ENCODE data around the gene ACTR2.

The ACTR2 gene

GRCh38 chr2:65294136-65294535 lies 66.5 kb downstream of the ACTR2 start:
- TF ChIP-seq CTCF (IDR thresholded peaks at IDR 0.05; ENCODE audit: low read depth, low read length) = no peak
- no peak overlapping the region for H3K4me3 ChIP-seq (ENCODE audit: low read depth, low read length)
- no peak for DNase-seq (ENCODE audit: low read depth, low spot score)
- in situ Hi-C loops (cut with HindIII; ENCODE audit: low sequenced_read_pairs) = no loop called here

- DNase-seq (ENCODE audit: low read depth, low spot score) = no peak
- no peak overlapping the region for H3K4me3 ChIP-seq (ENCODE audit: low read depth, low read length)
- in situ Hi-C loops (cut with HindIII; ENCODE audit: low sequenced_read_pairs) = no loop called here
- TF ChIP-seq CTCF (IDR thresholded peaks at IDR 0.05; ENCODE audit: low read depth, low read length) = no peak
Measured at GRCh38 chr2:65294701-65295100, 67.1 kb downstream of the ACTR2 start.

GRCh38 chr2:65296971-65297370 lies 69.3 kb downstream of the ACTR2 start:
- TF ChIP-seq CTCF (IDR thresholded peaks at IDR 0.05; ENCODE audit: low read depth, low read length) = no peak
- no peak for DNase-seq (ENCODE audit: low read depth, low spot score)
- H3K4me3 ChIP-seq (ENCODE audit: low read depth, low read length) = no peak overlapping the region
- in situ Hi-C loops (cut with HindIII; ENCODE audit: low sequenced_read_pairs) = no loop called here

DNA sequence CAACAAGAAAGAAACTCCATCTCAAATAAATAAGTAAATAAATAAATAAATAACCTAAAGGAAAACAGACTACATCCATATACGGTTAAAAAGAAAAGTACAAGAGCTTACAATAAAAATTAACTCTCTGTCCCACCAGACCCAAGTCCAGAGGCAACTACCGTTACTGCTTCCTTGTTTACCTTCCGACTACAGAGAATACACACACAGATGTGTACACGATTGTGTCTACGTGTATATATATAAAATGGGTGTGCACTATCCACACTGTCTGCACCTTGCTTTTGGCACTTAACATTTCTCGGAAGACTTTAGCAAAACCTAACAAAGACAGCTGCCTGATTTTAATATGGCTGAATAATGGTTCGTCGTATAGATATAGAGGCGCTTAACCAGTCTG lies 69.9 kb downstream of the ACTR2 start:
- no peak for TF ChIP-seq CTCF (IDR thresholded peaks at IDR 0.05; ENCODE audit: low read depth, low read length)
- H3K4me3 ChIP-seq (ENCODE audit: low read depth, low read length) = no peak overlapping the region
- in situ Hi-C loops (cut with HindIII; ENCODE audit: low sequenced_read_pairs) = no loop called here
- no peak for DNase-seq (ENCODE audit: low read depth, low spot score)

DNA sequence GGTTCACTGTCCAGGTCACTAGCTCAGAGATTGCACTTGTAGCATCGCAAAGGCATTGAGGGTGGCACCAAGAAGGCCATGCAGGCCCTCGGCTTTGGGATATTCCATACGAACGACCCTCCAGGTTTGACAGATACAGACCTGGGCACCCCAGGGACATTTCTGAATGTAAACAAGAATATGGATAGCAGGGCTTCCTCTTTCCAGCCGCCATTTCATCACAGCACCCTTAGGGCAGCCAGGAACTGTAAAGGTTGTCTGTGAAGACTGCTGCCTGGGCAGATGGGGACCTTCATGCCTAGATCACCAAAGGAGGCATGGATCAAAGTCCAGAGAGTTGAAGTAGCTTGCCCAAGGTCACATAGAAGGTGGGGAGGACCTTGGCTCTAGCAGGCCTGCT lies 70.5 kb downstream of the ACTR2 start:
- TF ChIP-seq CTCF (IDR thresholded peaks at IDR 0.05; ENCODE audit: low read depth, low read length) = no peak
- DNase-seq (ENCODE audit: low read depth, low spot score) = no peak
- H3K4me3 ChIP-seq (ENCODE audit: low read depth, low read length) = no peak overlapping the region
- in situ Hi-C loops (cut with HindIII; ENCODE audit: low sequenced_read_pairs) = no loop called here

DNA sequence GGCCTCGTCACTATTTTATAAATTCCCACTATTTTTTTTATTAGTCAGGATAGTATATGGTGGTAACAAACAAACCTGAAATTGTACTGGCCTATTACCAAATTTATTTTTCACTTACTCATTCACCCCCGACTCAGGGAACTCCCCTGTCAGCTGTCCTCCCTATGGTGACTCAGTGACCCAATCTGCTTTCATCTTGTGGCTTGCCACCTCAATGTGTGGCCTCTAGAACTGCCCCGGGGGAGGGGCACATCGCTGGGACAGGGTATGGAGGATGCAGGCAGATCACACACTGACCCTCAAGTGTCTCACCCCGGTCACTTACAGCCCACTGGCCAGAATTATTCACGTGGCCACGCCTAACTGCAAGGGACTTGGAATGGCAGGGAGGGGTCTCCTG lies 71.6 kb downstream of the ACTR2 start:
- in situ Hi-C loops (cut with HindIII; ENCODE audit: low sequenced_read_pairs) = no loop called here
- DNase-seq (ENCODE audit: low read depth, low spot score) = no peak
- H3K4me3 ChIP-seq (ENCODE audit: low read depth, low read length) = no peak overlapping the region
- no peak for TF ChIP-seq CTCF (IDR thresholded peaks at IDR 0.05; ENCODE audit: low read depth, low read length)

DNA sequence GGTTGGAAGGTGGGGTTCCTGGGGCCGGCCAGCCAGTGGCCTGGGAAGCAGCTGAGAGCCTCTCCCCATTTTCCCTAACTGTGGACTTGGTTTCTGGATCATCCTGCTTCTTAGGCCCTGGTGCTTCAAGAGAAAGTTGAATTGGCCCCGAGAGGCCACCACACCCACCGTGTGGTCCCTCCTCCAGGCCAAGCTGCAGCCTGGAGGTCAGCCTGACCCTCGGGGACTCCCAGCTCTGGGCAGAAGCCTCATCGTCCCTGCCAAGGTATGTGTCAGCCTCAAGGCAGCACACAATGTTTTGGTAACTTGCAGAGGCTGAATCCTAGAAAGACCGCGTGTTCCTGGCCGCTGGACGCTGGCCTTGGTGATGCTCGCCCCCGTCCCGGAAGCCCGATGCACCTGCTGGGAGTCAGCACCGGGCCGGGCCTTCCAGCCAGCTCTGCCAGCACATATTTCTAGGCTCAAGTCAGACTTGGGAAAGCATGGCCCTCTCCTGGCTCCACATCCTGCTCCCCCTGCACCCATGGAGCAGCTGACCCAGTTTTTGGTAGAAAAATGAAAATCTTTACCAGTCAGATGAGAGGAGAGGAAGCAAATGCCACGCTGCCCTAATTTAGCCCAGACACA lies 72.6 kb downstream of the ACTR2 start:
- DNase-seq (ENCODE audit: low read depth, low spot score) = peak; percentile 81
- no peak for TF ChIP-seq CTCF (IDR thresholded peaks at IDR 0.05; ENCODE audit: low read depth, low read length)
- H3K4me3 ChIP-seq (ENCODE audit: low read depth, low read length) = no peak overlapping the region
- in situ Hi-C loops (cut with HindIII; ENCODE audit: low sequenced_read_pairs) = no loop called here
